HepG2 (cell line): ENCODE results near the gene ZFP14. TPM values are rescaled to one million over a fixed set of nuclear protein-coding genes. Genes with fewer than 3 reads are reported as not detected.

ENCODE experiments used
- CCDC6 ChIP-seq: sonication (generic); formaldehyde crosslinking; IDR thresholded peaks from 2 replicates; pipeline ENCODE4 v1.8.1; 2022; ENCODE audit warnings: mild to moderate bottlenecking, missing genetic modification reagents, moderate library complexity
- CEBPB ChIP-seq: IDR thresholded peaks from 2 replicates; pipeline ENCODE4 v1.6.1; 2011; ENCODE audit warnings: low read depth, low read length, improper control_type of control experiment, borderline replicate concordance
- DNMT1 ChIP-seq: sonication (generic); formaldehyde crosslinking; IDR thresholded peaks from 2 replicates; pipeline ENCODE4 v1.5.1; 2020; ENCODE audit warnings: mild to moderate bottlenecking, missing genetic modification reagents
- FOXA1 ChIP-seq, 2 experiments: fragments of 450-650 bp in 1 of 2; sonication (generic) in 1 of 2; formaldehyde crosslinking in 1 of 2; IDR thresholded peaks; 2 replicates each; pipeline versions ENCODE4 v1.4.0 to v1.6.1; 2016 to 2020; ENCODE audit warnings: missing genetic modification reagents in 1 of 2
- HDAC2 ChIP-seq: sonication (generic); formaldehyde crosslinking; IDR thresholded peaks from 2 replicates; pipeline ENCODE4 v1.4.0; 2020; ENCODE audit warnings: missing genetic modification reagents
- IRF2 ChIP-seq: IDR thresholded peaks from 2 replicates; pipeline ENCODE4 v1.6.1; 2018; ENCODE audit warnings: missing genetic modification reagents, missing compliant biosample characterization
- JUN ChIP-seq: sonication (generic); formaldehyde crosslinking; IDR thresholded peaks from 2 replicates; pipeline ENCODE4 v1.4.0; 2020; ENCODE audit warnings: mild to moderate bottlenecking, missing genetic modification reagents
- SIN3B ChIP-seq: fragments of 150-350 bp; IDR thresholded peaks from 2 replicates; pipeline ENCODE4 v1.6.1; 2014; ENCODE audit warnings: low read length
- TBL1XR1 ChIP-seq: fragments of 150-350 bp; IDR thresholded peaks from 2 replicates; pipeline ENCODE4 v1.6.1; 2014; ENCODE audit warnings: borderline replicate concordance, low read length; ENCODE audit not compliant: partially characterized antibody
- ZFP36L1 ChIP-seq: sonication (generic); formaldehyde crosslinking; IDR thresholded peaks from 2 replicates; pipeline ENCODE4 v1.8.0; 2022; ENCODE audit warnings: mild to moderate bottlenecking, missing genetic modification reagents, moderate library complexity
- ZMYM2 ChIP-seq: sonication (generic); formaldehyde crosslinking; IDR thresholded peaks from 2 replicates; pipeline ENCODE4 v1.8.0; 2022; ENCODE audit warnings: mild to moderate bottlenecking, missing genetic modification reagents
- ZNF337 ChIP-seq: sonication (generic); formaldehyde crosslinking; IDR thresholded peaks from 2 replicates; pipeline ENCODE4 v1.5.1; 2020; ENCODE audit warnings: missing genetic modification reagents, low read depth, mild to moderate bottlenecking, borderline replicate concordance
- ZNF629 ChIP-seq: sonication (generic); formaldehyde crosslinking; conservative IDR thresholded peaks from 2 replicates; pipeline ENCODE4 v1.5.0; 2020; ENCODE audit warnings: missing genetic modification reagents
- ZNF724P ChIP-seq: sonication (generic); formaldehyde crosslinking; IDR thresholded peaks from 2 replicates; pipeline ENCODE4 v1.8.0; 2022; ENCODE audit warnings: missing genetic modification reagents, borderline replicate concordance
- polyA plus RNA-seq, 8 experiments: library from polyadenylated mRNA; depleted of rRNA in 3 of 8; stranded (reverse) in 7 of 8; unstranded in 1 of 8; fragments of >200 nt; fragmentation: Illumina TruSeq in 4 of 8; extraction: Trizol in 4 of 8; gene quantifications; 2 replicates each; pipeline versions ENCODE4 v1.2.1 to v1.2.3, GENCODE V29; 2011 to 2016; ENCODE audit warnings: low read depth in 4 of 8, missing spikeins in 1 of 8, mixed read lengths in 1 of 8; ENCODE audit not compliant: insufficient read depth in 1 of 8
- total RNA-seq, 5 experiments: library from RNA; depleted of rRNA; stranded (reverse); fragments of >200 nt; fragmentation: Illumina TruSeq; extraction: Trizol; gene quantifications; 2 replicates each; pipeline ENCODE4 v1.2.3, GENCODE V29; 2016; ENCODE audit warnings: low read depth in 1 of 5
- TF ChIP-seq, protein P1 (sequence below): sonication (generic); formaldehyde crosslinking; conservative IDR thresholded peaks from 2 replicates; pipeline ENCODE4 v1.4.0; 2020; ENCODE audit warnings: mild to moderate bottlenecking, missing genetic modification reagents, moderate library complexity
- TF ChIP-seq, protein P2 (sequence below): sonication (generic); formaldehyde crosslinking; IDR thresholded peaks from 2 replicates; pipeline ENCODE4 v1.4.0; 2020; ENCODE audit warnings: low read depth, missing genetic modification reagents
- TF ChIP-seq, protein P3 (sequence below): fragments of 450-650 bp; IDR thresholded peaks from 2 replicates; pipeline ENCODE4 v1.6.1; 2017
- TF ChIP-seq, protein P4 (sequence below): sonication (generic); formaldehyde crosslinking; IDR thresholded peaks from 2 replicates; pipeline ENCODE4 v1.5.0; 2020; ENCODE audit warnings: mild to moderate bottlenecking, missing genetic modification reagents

The ZFP14 gene
- total and polyA plus RNA-seq, 2 of the 13 experiments (the other 11 are each of a cell fraction or from before 2014, with no cell fraction given) = 2.0 to 5.0 TPM

DNA sequence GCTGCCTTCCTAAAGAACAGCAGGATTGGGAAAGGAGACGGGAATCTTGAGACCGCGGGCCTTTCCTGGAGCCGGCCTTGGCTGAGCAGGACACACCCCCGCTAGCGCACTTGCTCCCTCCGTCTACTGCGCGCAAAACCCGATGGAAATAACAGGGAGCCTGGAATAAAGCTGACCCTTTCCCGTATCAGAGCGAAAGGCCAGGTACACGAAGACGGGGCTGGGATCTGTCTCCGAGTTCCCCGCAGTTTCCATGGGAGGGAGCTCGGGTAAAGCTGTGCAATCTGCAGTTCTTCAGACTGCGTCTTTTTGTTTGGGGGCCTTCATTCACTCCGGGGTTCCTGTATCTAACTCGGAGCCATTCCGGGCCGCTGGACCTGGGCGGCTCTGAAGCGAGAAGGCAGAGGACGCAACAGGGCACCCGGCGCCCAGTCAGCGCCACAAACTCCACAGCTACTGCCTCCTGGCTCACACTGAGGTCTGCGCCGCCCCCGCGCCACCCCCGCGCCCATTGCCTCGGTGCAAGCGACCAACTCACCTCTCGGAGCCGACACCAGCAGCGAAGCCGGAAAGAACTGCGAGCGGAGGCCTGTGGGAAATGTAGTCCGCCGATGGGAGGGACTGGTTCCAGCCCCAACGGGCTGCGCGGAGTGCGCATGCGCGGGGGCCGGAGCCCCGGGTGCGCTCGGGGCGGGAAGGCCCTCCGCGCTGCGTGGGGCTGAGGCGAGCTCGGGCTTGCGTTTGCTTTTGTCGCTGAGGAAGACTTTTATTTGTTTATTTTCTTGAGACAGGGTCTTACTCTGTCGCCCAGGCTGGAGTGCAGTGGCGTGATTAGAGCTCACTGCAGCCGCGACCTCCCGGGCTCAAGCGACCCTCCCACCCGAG is at the start of gene ZFP14 (continued):
- TF ChIP-seq, protein P1, sequence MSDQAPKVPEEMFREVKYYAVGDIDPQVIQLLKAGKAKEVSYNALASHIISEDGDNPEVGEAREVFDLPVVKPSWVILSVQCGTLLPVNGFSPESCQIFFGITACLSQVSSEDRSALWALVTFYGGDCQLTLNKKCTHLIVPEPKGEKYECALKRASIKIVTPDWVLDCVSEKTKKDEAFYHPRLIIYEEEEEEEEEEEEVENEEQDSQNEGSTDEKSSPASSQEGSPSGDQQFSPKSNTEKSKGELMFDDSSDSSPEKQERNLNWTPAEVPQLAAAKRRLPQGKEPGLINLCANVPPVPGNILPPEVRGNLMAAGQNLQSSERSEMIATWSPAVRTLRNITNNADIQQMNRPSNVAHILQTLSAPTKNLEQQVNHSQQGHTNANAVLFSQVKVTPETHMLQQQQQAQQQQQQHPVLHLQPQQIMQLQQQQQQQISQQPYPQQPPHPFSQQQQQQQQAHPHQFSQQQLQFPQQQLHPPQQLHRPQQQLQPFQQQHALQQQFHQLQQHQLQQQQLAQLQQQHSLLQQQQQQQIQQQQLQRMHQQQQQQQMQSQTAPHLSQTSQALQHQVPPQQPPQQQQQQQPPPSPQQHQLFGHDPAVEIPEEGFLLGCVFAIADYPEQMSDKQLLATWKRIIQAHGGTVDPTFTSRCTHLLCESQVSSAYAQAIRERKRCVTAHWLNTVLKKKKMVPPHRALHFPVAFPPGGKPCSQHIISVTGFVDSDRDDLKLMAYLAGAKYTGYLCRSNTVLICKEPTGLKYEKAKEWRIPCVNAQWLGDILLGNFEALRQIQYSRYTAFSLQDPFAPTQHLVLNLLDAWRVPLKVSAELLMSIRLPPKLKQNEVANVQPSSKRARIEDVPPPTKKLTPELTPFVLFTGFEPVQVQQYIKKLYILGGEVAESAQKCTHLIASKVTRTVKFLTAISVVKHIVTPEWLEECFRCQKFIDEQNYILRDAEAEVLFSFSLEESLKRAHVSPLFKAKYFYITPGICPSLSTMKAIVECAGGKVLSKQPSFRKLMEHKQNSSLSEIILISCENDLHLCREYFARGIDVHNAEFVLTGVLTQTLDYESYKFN (CRISPR knock-in tag) = no peak
- TF ChIP-seq, protein P2, sequence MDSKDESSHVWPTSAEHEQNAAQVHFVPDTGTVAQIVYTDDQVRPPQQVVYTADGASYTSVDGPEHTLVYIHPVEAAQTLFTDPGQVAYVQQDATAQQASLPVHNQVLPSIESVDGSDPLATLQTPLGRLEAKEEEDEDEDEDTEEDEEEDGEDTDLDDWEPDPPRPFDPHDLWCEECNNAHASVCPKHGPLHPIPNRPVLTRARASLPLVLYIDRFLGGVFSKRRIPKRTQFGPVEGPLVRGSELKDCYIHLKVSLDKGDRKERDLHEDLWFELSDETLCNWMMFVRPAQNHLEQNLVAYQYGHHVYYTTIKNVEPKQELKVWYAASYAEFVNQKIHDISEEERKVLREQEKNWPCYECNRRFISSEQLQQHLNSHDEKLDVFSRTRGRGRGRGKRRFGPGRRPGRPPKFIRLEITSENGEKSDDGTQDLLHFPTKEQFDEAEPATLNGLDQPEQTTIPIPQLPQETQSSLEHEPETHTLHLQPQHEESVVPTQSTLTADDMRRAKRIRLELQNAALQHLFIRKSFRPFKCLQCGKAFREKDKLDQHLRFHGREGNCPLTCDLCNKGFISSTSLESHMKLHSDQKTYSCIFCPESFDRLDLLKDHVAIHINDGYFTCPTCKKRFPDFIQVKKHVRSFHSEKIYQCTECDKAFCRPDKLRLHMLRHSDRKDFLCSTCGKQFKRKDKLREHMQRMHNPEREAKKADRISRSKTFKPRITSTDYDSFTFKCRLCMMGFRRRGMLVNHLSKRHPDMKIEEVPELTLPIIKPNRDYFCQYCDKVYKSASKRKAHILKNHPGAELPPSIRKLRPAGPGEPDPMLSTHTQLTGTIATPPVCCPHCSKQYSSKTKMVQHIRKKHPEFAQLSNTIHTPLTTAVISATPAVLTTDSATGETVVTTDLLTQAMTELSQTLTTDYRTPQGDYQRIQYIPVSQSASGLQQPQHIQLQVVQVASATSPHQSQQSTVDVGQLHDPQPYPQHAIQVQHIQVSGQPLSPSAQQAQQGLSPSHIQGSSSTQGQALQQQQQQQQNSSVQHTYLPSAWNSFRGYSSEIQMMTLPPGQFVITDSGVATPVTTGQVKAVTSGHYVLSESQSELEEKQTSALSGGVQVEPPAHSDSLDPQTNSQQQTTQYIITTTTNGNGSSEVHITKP (CRISPR knock-in tag) = peak; percentile 98
- no peak for TF ChIP-seq FOXA1 (IDR thresholded peaks at IDR 0.05)
- TF ChIP-seq FOXA1 (CRISPR knock-in tag; IDR thresholded peaks at IDR 0.05) = no peak
- TF ChIP-seq JUN = no peak
- 0 out of 2 replicates have a peak, but pooled peaks have one; percentile 62 for TF ChIP-seq ZNF337 (CRISPR knock-in tag)
- peak; percentile 43; the same call in 1 of the 2 replicates for TF ChIP-seq HDAC2 (CRISPR knock-in tag)
- TF ChIP-seq ZNF629 (CRISPR knock-in tag) = 0 out of 2 replicates have a peak, but pooled peaks have one; percentile 29
- TF ChIP-seq SIN3B = no peak
- 0 out of 2 replicates have a peak, but pooled peaks have one; percentile 44 for TF ChIP-seq ZNF724P
- TF ChIP-seq, protein P3, sequence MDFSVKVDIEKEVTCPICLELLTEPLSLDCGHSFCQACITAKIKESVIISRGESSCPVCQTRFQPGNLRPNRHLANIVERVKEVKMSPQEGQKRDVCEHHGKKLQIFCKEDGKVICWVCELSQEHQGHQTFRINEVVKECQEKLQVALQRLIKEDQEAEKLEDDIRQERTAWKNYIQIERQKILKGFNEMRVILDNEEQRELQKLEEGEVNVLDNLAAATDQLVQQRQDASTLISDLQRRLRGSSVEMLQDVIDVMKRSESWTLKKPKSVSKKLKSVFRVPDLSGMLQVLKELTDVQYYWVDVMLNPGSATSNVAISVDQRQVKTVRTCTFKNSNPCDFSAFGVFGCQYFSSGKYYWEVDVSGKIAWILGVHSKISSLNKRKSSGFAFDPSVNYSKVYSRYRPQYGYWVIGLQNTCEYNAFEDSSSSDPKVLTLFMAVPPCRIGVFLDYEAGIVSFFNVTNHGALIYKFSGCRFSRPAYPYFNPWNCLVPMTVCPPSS = no peak
- TF ChIP-seq, protein P4, sequence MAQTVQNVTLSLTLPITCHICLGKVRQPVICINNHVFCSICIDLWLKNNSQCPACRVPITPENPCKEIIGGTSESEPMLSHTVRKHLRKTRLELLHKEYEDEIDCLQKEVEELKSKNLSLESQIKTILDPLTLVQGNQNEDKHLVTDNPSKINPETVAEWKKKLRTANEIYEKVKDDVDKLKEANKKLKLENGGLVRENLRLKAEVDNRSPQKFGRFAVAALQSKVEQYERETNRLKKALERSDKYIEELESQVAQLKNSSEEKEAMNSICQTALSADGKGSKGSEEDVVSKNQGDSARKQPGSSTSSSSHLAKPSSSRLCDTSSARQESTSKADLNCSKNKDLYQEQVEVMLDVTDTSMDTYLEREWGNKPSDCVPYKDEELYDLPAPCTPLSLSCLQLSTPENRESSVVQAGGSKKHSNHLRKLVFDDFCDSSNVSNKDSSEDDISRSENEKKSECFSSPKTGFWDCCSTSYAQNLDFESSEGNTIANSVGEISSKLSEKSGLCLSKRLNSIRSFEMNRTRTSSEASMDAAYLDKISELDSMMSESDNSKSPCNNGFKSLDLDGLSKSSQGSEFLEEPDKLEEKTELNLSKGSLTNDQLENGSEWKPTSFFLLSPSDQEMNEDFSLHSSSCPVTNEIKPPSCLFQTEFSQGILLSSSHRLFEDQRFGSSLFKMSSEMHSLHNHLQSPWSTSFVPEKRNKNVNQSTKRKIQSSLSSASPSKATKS (CRISPR knock-in tag) = no peak
- TF ChIP-seq DNMT1 (CRISPR knock-in tag) = no peak
- TF ChIP-seq CCDC6 (CRISPR knock-in tag) = no peak; the same call in 1 of the 2 replicates
- no peak for TF ChIP-seq TBL1XR1
- TF ChIP-seq ZMYM2 (CRISPR knock-in tag) = no peak
- no peak for TF ChIP-seq ZFP36L1 (CRISPR knock-in tag)
- no peak for TF ChIP-seq CEBPB
- TF ChIP-seq IRF2 (CRISPR knock-in tag) = peak; percentile 96
